ENCODE results near the gene HNRNPR.

GRCh38 chr1:23337869-23338268 lies 6.2 kb downstream of the HNRNPR start:
- TF ChIP-seq CTCF (IDR thresholded peaks at IDR 0.05; ENCODE audit: extremely low read depth in 1 of 2, insufficient read depth in 1 of 2, low read depth in 1 of 2, low read length in 2 of 2) (no peak), POLR2AphosphoS5 (IDR thresholded peaks at IDR 0.05; ENCODE audit: insufficient read depth, low read depth, low read length) (no peak), GATA2 (IDR thresholded peaks at IDR 0.05; ENCODE audit: insufficient read depth, insufficient read length, low read depth, low read length) (no peak), MAX (IDR thresholded peaks at IDR 0.05; ENCODE audit: insufficient read depth, insufficient read length) (no peak), FOS (IDR thresholded peaks at IDR 0.05; ENCODE audit: borderline replicate concordance, insufficient read depth, low read length) (no peak)

Data from endothelial cell of umbilical vein (primary cell).